NCI-H526 treated with DMSO at 0.1 percent for 48 hours (cell line): Measurements from ENCODE around the gene KIF6.

ENCODE experiments used
- DNase-seq: peaks from one replicate; lab custom pipeline; 2025; lab: John Stamatoyannopoulos, UW

The KIF6 gene

DNA sequence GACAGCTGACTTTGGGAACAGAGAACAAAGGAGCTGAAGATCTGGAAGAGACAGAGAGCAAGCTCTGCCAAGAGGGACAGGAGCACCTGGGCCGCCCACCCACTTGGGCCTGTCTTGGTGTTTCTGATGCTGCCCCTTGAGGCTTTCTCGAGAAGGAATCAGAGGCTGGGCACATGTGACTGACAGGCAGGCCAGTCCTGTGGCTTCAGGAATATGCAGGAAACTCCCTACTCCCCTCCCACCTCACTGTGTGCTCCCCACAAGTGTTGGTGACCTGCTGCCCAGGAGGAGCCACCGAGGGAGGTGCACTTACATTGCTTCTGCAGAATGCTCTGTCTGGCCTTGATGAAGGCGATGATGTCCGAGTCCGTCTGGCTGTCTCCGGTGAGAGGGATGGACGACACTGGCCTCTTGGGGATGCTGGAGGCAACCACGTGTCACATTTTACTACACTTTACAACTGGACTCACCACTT, 381.8 kb downstream of the KIF6 start:
- no peak for DNase-seq

GRCh38 chr6:39342692-39343395, 382.4 kb downstream of the KIF6 start:
- no peak for DNase-seq

GRCh38 chr6:39341937-39342336, 383.3 kb downstream of the KIF6 start:
- DNase-seq, result no peak

DNA sequence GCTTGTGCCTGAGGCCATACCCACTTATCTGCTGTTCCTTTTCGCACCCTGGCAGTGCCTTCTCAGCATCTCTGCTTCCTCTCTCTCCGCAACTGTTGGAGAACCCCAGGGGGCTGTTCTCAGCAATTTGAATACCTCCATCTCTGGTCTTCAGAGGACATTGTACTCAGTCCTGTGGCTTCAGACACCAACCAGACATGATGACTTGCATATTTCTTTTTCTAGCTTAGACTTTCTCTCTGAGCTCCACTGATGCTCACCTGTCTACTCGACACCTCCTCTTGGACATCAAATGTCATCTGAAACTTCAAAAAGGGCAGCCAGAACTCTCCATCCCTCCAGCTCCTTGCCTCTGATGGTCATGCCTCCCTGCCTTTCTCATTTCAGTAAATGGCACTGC, 383.9 kb downstream of the KIF6 start:
- no peak for DNase-seq

DNA sequence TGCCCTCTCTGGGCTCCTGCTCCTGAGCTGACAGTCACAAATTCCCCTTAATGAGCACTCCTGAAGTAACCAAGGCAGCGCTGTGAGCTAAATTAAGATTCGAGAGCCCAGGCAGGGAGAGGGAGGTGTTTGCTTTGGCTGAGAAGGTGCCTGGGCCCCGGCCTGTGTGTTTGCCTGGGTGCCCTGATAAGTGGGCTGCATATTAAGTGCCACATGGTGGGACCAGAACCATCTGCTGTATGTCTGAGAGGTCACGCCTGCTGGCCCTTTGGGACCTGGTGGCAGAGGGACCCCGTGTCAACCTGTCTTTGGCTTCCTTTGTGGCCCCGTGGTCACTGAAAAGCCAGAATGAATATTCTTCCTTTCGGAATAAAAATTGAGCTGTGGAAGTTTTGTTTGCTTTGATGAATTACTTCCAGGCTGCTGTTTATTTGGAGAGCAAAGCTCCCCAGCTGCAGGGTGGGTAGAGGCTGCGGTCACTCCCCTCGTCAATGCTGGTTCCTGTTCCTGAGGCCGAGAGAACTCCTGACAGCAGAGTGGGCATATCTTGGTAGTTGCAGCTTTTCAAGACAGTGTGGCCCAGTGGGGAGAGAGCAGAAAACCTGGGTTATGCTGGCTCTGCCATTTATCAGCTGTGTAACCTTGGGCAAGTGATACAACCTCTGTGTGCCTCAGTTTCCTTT, 385.2 kb downstream of the KIF6 start:
- no peak for DNase-seq

DNA sequence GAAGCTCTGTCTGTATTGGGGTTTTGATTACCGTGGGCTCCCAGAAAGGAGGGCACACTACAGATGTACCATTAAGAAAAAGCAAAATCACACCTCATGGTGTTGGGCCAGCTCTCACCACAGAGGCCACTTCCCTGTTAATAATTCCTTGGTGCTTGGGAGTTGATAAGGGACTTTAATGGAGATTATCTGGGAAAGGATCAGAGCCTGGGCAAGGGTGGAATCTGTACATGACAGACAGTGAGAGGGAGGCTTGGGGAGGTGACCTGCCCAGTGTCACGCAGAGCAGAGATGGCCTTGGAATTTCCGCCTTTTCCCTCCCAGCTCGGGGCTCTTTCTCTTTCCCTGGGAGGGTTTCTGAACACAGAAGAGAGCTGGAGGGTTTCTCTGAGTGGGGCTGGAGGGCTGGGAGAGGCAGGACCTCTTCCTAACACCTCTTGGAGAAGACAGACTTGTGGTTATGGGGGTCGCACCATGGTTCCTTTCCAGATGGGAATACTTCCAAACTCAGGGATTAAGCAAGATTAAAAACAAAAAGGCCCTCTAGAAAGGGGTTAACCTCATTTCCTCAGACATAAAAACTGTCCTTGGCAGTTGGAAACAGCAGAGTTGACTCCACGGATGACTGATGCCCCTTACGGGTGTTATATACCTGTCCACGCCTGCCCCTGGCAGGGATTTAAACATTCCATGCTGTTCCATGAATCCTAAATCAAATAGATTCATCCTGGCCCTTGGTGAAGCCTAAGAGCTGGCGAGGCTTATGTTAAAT, 385.9 kb downstream of the KIF6 start:
- DNase-seq, result no peak

DNA sequence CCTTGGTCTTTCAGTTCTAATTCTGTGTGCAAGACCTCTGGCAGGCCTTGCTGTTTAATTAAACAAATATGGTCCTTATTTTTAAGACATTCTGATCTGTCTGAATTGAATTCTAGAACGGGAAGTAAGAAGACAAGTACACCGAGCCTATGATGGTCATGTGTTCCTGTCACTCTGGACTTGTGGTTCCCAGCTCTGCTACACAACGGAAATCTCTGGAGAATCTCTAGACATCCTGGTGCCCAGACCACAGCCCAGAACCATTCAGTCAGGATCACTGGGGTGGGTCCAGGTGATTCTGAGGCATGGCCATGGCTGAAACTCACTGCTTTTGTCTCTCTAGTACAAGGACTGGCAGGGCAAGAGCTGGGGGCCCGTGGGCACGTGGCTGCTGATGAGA, 386.8 kb downstream of the KIF6 start:
- DNase-seq, result no peak

- DNase-seq, result no peak
These were observed 389.2 kb downstream of the KIF6 start for GRCh38 chr6:39335780-39336545.

DNA sequence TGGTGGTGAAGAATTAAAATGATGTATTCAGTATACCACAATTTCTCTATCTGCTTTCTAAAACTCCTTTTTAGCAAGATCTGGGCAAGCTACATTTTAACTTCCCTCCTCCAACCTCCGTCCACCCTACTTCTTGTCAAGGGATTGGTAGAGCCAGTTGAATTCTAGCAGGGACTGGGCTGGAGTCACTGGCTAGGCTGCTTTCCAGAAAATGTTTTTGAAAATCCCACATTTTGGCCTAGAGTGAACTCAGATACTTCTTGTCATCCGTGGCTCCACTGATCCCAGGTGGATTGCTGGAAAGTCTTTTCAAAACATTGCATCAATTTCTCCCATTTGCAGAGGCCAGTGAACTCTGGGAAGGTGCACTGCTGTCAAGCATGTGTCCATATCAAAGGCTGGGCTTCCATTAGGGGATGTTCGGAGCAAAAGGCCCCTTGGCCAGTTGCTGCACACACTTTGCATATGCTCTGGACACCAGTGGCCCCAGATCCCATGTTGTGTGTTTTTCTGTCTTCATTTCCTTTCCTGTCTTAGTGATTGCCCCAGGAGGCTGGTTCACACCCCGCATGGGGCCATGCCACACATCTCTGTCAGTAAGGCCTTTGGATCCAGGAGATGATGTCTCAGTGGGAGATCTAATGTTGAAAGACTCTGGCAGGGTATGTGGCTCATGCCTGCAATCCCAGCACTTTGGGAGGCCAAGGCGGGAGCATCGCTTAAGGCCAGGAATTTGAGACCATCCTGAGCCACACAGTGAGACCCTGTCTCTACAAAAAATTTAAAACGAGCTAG, 391.4 kb downstream of the KIF6 start:
- no peak for DNase-seq

- DNase-seq, result no peak
These were observed 394.7 kb downstream of the KIF6 start for GRCh38 chr6:39330476-39330875.

DNA sequence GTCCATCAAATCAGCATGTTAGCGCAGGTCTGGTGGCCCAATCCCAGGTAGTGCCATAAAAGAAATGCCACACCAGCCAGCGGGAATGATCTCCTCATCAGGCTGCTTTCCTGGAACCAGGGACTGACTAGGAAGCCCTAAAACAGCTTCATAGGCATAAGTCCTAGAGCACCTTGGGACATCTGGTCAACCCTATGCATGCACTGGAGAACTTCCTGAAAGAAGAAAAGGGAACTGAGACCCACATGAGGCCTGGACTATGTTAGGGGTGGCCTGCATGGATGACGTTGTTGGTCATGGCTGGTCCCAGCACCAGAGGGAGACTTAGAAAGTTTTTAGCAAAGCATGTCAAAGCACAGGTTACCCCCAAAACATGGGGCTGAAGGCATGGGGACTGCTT, 395.2 kb downstream of the KIF6 start:
- DNase-seq, result no peak

- no peak for DNase-seq
These were observed 397.1 kb downstream of the KIF6 start for GRCh38 chr6:39328066-39328465.

GRCh38 chr6:39327507-39327906, 397.7 kb downstream of the KIF6 start:
- no peak for DNase-seq

DNA sequence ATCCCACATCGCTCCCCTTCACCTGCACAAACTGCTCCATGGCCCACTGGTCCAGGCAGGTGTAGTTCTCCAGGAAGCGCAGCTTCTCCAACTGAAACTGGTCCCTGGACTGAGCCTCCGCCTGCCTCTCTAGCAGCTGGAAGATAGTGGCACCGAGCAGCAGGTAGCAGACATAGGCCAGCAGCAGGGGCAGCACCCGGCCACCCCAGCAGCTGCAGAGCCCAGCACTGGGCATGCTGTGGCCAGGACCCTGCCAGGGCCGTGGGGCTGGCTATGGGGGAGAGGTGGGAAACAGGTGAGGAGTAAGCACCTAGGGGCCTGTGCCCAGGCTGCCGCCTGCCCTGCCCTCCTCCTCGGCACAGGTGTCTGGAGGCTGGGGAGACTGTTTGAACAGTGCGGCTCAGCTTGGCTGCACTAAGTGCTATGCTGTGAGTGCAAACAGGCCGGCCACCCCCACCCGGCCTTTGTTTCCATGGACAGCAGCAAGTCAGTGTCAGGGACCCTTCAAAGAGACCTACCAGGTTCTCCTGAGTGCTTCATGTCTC, 402.8 kb downstream of the KIF6 start, which contains the start of gene KCNK16:
Gene KCNK16 (minus strand): TSS at position 397 of the 545 bp plus-strand sequence. CDS start 162 bp downstream, at position 235.
- no peak for DNase-seq

DNA sequence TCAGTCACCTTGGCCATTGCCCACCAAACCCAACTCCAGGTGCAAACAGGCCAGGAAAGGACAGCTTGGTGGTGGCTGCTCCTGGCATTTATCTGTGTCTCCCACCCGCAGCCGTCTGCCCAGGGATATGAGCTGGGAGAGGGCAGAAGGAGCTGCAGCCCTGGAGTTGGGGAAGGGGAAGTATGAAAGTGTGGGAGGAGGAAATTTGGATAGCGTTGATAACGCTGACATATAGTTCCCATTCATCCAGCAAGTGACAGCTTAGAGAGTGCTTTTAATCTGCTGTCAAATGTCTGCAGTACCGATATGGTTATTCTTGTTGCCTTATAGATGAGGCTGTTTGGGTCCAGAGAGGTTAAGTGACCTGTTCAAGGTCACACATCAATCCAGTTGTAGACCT, 403.4 kb downstream of the KIF6 start:
- DNase-seq, result no peak

DNA sequence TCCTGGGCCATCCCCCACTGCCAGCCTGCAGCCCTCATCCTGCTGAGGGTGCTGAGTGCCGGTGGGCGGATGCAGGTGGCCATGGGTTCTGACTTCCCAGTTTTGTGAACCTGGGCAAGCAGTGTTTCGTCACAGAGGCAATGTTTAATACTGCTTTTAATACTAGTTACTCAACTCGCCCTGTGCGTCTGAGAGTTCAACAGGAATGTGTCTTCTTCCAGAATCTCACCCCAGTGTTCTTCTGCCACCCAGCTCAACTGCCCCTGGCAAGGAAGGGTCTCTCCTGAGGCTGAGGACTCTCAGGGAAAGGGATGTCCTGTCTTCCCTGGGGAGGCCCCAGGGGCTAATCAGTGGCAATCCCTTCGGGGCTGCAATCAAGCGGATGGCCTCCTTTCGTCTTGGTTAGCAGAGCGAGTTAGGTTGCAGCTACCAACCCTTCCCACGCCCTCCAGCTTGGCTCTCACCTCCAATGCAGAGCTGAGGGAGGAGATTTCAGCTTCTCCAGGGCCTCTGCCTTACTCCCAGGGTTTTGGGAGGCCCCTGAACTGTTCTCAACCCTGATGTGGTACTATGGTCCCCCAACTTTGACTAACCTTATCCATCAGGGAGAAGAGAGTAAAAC, 404.7 kb downstream of the KIF6 start:
- DNase-seq, result no peak

GRCh38 chr6:39319621-39320362, 405.4 kb downstream of the KIF6 start:
- no peak for DNase-seq

DNA sequence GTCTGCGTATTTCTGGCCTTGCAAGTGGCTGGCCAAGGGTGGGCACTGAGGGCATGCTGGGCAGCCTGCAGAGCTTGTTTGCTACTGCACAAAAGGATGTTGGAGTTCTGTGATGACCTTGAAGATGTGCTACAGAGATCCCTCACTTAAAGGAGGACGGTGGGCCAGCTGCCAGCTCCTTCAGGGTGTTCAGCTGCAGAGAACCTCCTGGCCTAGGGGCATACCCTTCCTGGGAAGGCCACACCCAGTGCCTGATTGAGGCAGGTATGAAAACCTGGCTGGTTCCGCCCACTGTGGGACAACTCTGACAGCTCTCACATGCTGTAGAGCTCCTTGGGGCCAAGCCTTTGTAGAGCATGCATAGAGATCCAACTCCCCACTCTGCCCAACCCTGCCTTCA, 408.0 kb downstream of the KIF6 start:
- no peak for DNase-seq

GRCh38 chr6:39314273-39314795, 410.9 kb downstream of the KIF6 start, which contains the start of gene KCNK17:
Gene KCNK17, minus strand, starts transcription at chr6:39314419. Its CDS starts 99 bp downstream, at chr6:39314320.
- DNase-seq, result no peak
